Keratinocyte (primary cell): ENCODE measurements around the gene FSIP1. TPM values are rescaled to one million over a fixed set of nuclear protein-coding genes. Genes with fewer than 3 reads are reported as not detected.

Experiments
- DNase-seq: peaks from one replicate; pipeline ENCODE4 v3.0.0-alpha.2; 2011; ENCODE audit warnings: low read depth, missing footprints, low spot score
- FAIRE-seq: peaks from 2 replicates; lab custom pipeline; 2011; peaks lifted over from hg19 to GRCh38; lab: Jason Lieb, UNC
- H2AFZ ChIP-seq: 2 replicates; pipeline ENCODE4 v1.6.0; 2012; ENCODE audit warnings: low read length, control low read depth, inconsistent platforms; ENCODE audit not compliant: control insufficient read depth
- H3K27ac ChIP-seq: 2 replicates; pipeline ENCODE4 v1.5.1; 2011; ENCODE audit warnings: low read length; ENCODE audit not compliant: control insufficient read depth, insufficient read depth
- H3K27me3 ChIP-seq: 3 replicates; pipeline ENCODE4 v1.6.0; 2011; ENCODE audit warnings: low read length; ENCODE audit not compliant: control insufficient read depth, insufficient read depth; ENCODE audit errors: extremely low read depth
- H3K36me3 ChIP-seq, 2 experiments: 2 replicates in 1 of 2; 3 replicates in 1 of 2; pipeline ENCODE4 v1.5.1; 2011; ENCODE audit warnings: low read length in 2 of 2, mild to moderate bottlenecking in 1 of 2; ENCODE audit not compliant: control insufficient read depth in 2 of 2, insufficient read depth in 2 of 2; ENCODE audit errors: extremely low read depth in 1 of 2
- H3K4me1 ChIP-seq: 3 replicates; pipeline ENCODE4 v1.5.1; 2011; ENCODE audit warnings: low read length; ENCODE audit not compliant: control insufficient read depth, insufficient read depth; ENCODE audit errors: extremely low read depth
- H3K4me2 ChIP-seq: 3 replicates; pipeline ENCODE4 v1.6.0; 2011; ENCODE audit warnings: low read depth, low read length; ENCODE audit not compliant: control insufficient read depth, insufficient read depth; ENCODE audit errors: extremely low read depth
- H3K4me3 ChIP-seq, 3 experiments: fragments of 200-600 bp in 1 of 3; sonication (generic) in 1 of 3; 2 replicates in 2 of 3; 3 replicates in 1 of 3; pipeline ENCODE4 v1.5.1; 2011 to 2016; ENCODE audit warnings: low read length in 3 of 3, mild to moderate bottlenecking in 3 of 3, control low read depth in 2 of 3, inconsistent platforms in 1 of 3, low read depth in 1 of 3, mixed read lengths in 1 of 3, mixed run types in 1 of 3, moderate library complexity in 1 of 3; ENCODE audit not compliant: control insufficient read depth in 2 of 3, insufficient read depth in 2 of 3; ENCODE audit errors: extremely low read depth in 1 of 3
- H3K79me2 ChIP-seq: 2 replicates; pipeline ENCODE4 v1.6.0; 2012; ENCODE audit warnings: low read length; ENCODE audit not compliant: control insufficient read depth, insufficient read depth
- H3K9ac ChIP-seq: 3 replicates; pipeline ENCODE4 v1.6.0; 2011; ENCODE audit warnings: low read length; ENCODE audit not compliant: control insufficient read depth, insufficient read depth; ENCODE audit errors: extremely low read depth
- H3K9me1 ChIP-seq: 3 replicates; pipeline ENCODE4 v1.6.0; 2011; ENCODE audit warnings: low read length; ENCODE audit not compliant: control insufficient read depth, insufficient read depth; ENCODE audit errors: extremely low read depth
- H3K9me3 ChIP-seq: 2 replicates; pipeline ENCODE4 v1.5.1; 2012; ENCODE audit warnings: low read depth, low read length; ENCODE audit not compliant: control insufficient read depth
- H4K20me1 ChIP-seq: 3 replicates; pipeline ENCODE4 v1.6.0; 2011; ENCODE audit warnings: low read length; ENCODE audit not compliant: control insufficient read depth, insufficient read depth; ENCODE audit errors: extremely low read depth
- EZH2 ChIP-seq: IDR thresholded peaks from one replicate; pipeline ENCODE4 v1.6.1; 2012; ENCODE audit warnings: inconsistent platforms, mild to moderate bottlenecking, low read length, moderate library complexity
- dilution Hi-C: fragments of 300-500 bp; cut with MboI; formaldehyde crosslinking; loops from one replicate; pipeline ENCODE4 v1.7.0; 2020; ENCODE audit warnings: low sequenced_read_pairs; ENCODE audit not compliant: extremely low pct_ligation_motif_present
- polyA plus RNA-seq, 5 experiments: library from polyadenylated mRNA; depleted of rRNA in 3 of 5; stranded (reverse) in 3 of 5; stranded (forward) in 1 of 5; unstranded in 1 of 5; fragments of >200 nt; gene quantifications; 1 replicate in 1 of 5; 2 replicates in 3 of 5; 3 replicates in 1 of 5; pipeline versions ENCODE4 v1.2.1 to v1.2.3, GENCODE V29; 2011 to 2012; ENCODE audit warnings: missing spikeins in 2 of 5, low read depth in 1 of 5, low replicate concordance in 1 of 5
- TF ChIP-seq, protein P1 (sequence below), 3 experiments: IDR thresholded peaks in 1 of 3; conservative IDR thresholded peaks in 1 of 3; optimal IDR thresholded peaks in 1 of 3; 2 replicates in 2 of 3; 3 replicates in 1 of 3; pipeline versions ENCODE3 to v1.5.1; 2011; ENCODE audit warnings: low read length in 3 of 3, mild to moderate bottlenecking in 3 of 3, moderate library complexity in 2 of 3, control low read depth in 1 of 3, inconsistent platforms in 1 of 3; ENCODE audit not compliant: insufficient read depth in 2 of 3; ENCODE audit errors: extremely low read depth in 1 of 3

FSIP1 gene
- polyA plus RNA-seq, 1 donor (not counting 4 experiments of a cell fraction or from before 2014, with no cell fraction given), result 1.5 TPM

DNA sequence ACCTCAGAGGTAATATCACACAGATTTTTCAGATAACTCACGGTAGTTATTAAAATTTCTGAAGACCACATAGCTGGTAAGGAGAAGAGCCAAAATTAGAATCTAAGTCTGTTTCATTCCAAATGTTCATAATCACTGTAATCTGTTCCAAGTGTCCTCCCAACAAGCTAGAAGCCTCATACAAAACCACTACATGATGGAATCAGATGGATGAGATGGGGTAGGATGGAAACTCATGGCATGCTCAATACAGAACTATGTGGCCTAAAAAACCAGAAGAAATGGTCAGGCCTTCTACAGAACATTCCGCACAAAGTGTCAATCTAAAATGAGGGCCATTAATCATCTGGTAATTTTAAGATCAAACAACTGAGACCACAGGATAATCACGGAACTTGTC, 110.0 kb downstream of the FSIP1 start:
- no peak for TF ChIP-seq EZH2
- TF ChIP-seq, protein P1, sequence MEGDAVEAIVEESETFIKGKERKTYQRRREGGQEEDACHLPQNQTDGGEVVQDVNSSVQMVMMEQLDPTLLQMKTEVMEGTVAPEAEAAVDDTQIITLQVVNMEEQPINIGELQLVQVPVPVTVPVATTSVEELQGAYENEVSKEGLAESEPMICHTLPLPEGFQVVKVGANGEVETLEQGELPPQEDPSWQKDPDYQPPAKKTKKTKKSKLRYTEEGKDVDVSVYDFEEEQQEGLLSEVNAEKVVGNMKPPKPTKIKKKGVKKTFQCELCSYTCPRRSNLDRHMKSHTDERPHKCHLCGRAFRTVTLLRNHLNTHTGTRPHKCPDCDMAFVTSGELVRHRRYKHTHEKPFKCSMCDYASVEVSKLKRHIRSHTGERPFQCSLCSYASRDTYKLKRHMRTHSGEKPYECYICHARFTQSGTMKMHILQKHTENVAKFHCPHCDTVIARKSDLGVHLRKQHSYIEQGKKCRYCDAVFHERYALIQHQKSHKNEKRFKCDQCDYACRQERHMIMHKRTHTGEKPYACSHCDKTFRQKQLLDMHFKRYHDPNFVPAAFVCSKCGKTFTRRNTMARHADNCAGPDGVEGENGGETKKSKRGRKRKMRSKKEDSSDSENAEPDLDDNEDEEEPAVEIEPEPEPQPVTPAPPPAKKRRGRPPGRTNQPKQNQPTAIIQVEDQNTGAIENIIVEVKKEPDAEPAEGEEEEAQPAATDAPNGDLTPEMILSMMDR (optimal IDR thresholded peaks at IDR 0.05 in 1 of 3, IDR thresholded peaks at IDR 0.05 in 1 of 3, conservative IDR thresholded peaks at IDR 0.05 in 1 of 3; ENCODE audit: extremely low read depth in 1 of 3, insufficient read depth in 2 of 3, low read length in 3 of 3), result no peak
- no peaks in the 10 kb centered on the region for H3K27me3 ChIP-seq
- dilution Hi-C loops, result no loop called here
- H2AFZ ChIP-seq, result no peak overlapping the region
- DNase-seq, result no peak
- no peak for FAIRE-seq
- H3K9me1 ChIP-seq, result no peaks in the 10 kb centered on the region
- H3K27ac ChIP-seq, result no peak overlapping the region
- no peak overlapping the region for H3K9ac ChIP-seq
- no peaks in the 10 kb centered on the region for H3K4me1 ChIP-seq
- H4K20me1 ChIP-seq, result no peaks in the 10 kb centered on the region
- no peak overlapping the region for H3K4me2 ChIP-seq
- no peaks in the 10 kb centered on the region for H3K79me2 ChIP-seq
- no peak overlapping the region for H3K4me3 ChIP-seq
- no peaks in the 10 kb centered on the region for H3K9me3 ChIP-seq
- H3K36me3 ChIP-seq, result no peaks in the 10 kb centered on the region

DNA sequence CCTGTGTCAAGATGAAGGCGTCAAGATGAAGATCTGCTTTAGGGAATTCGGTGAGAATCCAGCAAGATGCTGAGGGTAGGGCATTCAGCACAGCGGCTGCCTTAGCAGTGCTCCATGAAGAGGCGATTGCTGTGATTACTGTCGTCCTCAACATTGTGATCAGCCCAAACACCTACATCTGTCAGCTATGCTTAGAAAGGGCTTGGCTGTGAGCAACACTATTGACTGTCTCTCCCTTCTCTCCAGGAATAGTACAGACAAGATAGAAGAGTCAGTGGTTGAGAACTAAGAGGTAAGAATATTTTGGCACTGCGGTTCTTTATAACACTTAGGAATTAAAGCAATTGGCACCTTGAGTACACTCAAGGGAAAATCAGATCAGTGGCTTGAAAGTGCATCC, 110.5 kb downstream of the FSIP1 start:
- no peak for TF ChIP-seq EZH2
- TF ChIP-seq, protein P1 (optimal IDR thresholded peaks at IDR 0.05 in 1 of 3, IDR thresholded peaks at IDR 0.05 in 1 of 3, conservative IDR thresholded peaks at IDR 0.05 in 1 of 3; ENCODE audit: extremely low read depth in 1 of 3, insufficient read depth in 2 of 3, low read length in 3 of 3), result no peak
- dilution Hi-C loops, result no loop called here
- Histone ChIP-seq H3K79me2 (no peaks in the 10 kb centered on the region), H2AFZ (no peak overlapping the region), H3K27ac (no peak overlapping the region), H4K20me1 (no peaks in the 10 kb centered on the region), H3K4me1 (no peaks in the 10 kb centered on the region), H3K27me3 (no peaks in the 10 kb centered on the region), H3K4me2 (no peak overlapping the region), H3K9me1 (no peaks in the 10 kb centered on the region), H3K4me3 (no peak overlapping the region), H3K36me3 (no peaks in the 10 kb centered on the region), H3K9me3 (no peaks in the 10 kb centered on the region), H3K9ac (no peak overlapping the region)
- DNase-seq (no peak), FAIRE-seq (no peak)
